ENCODE results near the gene SLC20A1. TPM values are rescaled to one million over a fixed set of nuclear protein-coding genes. Genes with fewer than 3 reads are reported as not detected.
A peak's percentile ranks its signal among the peaks of the same experiment; 100 is the strongest.

SLC20A1 gene
- polyA plus RNA-seq, 3 donors from 2014 or later: 34.4 to 77.5 (median 73.1) TPM

DNA sequence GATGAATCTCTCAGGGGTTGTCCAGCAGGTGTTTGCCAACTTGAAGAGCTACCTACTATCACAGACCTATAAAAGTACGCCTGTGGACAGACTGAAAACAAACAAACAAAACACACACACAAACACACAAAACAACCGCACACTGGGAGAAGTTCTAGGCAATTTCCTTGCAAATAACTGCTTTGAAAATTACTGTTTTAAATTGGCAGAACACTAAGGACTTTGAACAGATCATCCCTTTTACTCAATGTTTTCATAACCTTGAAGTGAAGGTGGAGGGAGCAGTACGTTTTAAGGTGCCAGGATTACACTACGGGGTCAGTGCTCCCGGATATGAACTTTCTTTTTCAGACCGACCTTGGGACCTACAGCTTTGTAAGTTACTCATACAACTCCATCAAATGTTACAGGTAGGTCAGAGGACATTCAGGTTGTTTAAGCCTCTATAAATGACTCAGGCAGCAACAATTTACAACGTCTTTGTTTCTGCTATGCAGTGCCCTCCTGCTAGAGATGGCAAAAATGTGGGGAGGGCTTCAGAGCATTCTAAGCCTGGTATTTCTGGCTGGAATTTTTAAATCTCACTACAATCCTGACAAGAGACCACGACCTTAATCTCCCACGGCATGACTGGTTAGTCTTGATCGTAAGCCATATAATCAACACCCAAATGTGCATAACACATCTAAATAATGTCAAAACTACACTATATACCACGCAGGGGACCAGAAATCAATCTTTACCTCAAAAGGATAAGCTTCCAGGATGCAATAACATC lies 1.4 kb upstream of the SLC20A1 start:
- Mint-ChIP-seq H3K36me3 (peaks cover 22 to 27% (median 26%) of the 10 kb centered on the region in 3 donors), H3K4me3 (peak overlapping the region; percentile 90 to 94 (median 91)), H3K27ac (peak overlapping the region; percentile 76 to 97 (median 96)), H3K27me3 (ENCODE audit: low read depth in 3 of 3) (peaks cover 3 to 18% (median 6%) of the 10 kb centered on the region in 3 donors), H3K4me1 (peaks cover 75 to 81% of the 10 kb centered on the region in 2 donors), H3K9me3 (no peaks in the 10 kb centered on the region)
- DNase-seq: no peak

DNA sequence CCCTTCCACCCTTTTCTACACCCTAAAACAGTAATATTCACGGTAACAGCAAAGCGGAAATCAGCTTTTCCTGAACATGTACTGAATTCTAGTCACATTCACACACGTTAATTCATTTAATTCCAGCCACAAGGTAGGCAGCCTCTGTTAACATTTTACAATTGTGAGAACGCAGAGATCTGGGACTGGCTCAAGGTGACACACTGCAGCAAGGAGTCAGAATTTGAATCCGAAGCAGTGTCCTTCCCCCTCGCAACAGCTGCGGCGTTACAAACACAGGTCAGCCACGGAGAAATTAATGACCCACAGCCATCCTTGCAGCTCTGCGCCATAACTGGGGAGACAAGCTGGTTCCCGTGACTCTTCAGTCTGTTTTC lies 818 bp upstream of the SLC20A1 start:
- H3K9me3 Mint-ChIP-seq: no peaks in the 10 kb centered on the region
- no peak for DNase-seq
- peak overlapping the region; percentile 90 to 94 (median 91) for H3K4me3 Mint-ChIP-seq
- peaks cover 81 to 84% of the 10 kb centered on the region in 2 donors for H3K4me1 Mint-ChIP-seq
- H3K36me3 Mint-ChIP-seq: peaks cover 26 to 32% (median 29%) of the 10 kb centered on the region in 3 donors
- peak overlapping the region; percentile 76 to 97 (median 96) for H3K27ac Mint-ChIP-seq
- peaks cover 3 to 22% (median 6%) of the 10 kb centered on the region in 3 donors for H3K27me3 Mint-ChIP-seq (ENCODE audit: low read depth in 3 of 3)

DNA sequence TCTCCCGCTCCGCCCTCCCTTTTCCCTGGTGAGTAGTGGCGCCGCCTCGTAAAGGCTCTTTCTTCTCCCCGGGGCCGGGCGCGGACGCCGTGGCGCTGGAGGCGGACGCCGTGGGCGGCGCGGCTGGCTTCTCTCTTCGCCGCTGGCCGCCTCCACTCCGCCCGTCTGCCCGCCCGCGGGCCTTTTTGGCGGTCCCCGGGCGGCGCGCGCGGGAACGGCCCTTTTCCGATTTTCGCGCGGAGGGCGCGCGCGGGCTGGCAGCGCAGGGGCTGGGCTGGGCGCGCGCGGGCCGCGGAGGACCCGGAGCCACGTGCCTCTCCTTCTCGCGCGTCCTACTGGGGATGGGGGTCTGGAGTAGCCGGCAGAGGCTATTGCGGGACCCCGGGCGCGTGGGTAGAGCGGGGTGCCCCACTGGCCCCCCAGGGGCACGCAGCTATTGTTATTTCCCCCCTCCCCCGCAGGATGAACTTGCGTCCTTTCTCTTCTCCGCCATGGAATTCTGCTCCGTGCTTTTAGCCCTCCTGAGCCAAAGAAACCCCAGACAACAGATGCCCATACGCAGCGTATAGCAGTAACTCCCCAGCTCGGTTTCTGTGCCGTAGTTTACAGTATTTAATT lies 472 bp downstream of the SLC20A1 start:
- Mint-ChIP-seq H3K27me3 (ENCODE audit: low read depth in 3 of 3) (peaks cover 3 to 22% (median 6%) of the 10 kb centered on the region in 3 donors), H3K9me3 (no peaks in the 10 kb centered on the region), H3K36me3 (peaks cover 28 to 41% (median 36%) of the 10 kb centered on the region in 3 donors), H3K4me1 (peaks cover 79 to 83% of the 10 kb centered on the region in 2 donors), H3K4me3 (peak overlapping the region; percentile 93 to 98 (median 95)), H3K27ac (peak overlapping the region; percentile 76 to 94 (median 87))
- DNase-seq: no peak

DNA sequence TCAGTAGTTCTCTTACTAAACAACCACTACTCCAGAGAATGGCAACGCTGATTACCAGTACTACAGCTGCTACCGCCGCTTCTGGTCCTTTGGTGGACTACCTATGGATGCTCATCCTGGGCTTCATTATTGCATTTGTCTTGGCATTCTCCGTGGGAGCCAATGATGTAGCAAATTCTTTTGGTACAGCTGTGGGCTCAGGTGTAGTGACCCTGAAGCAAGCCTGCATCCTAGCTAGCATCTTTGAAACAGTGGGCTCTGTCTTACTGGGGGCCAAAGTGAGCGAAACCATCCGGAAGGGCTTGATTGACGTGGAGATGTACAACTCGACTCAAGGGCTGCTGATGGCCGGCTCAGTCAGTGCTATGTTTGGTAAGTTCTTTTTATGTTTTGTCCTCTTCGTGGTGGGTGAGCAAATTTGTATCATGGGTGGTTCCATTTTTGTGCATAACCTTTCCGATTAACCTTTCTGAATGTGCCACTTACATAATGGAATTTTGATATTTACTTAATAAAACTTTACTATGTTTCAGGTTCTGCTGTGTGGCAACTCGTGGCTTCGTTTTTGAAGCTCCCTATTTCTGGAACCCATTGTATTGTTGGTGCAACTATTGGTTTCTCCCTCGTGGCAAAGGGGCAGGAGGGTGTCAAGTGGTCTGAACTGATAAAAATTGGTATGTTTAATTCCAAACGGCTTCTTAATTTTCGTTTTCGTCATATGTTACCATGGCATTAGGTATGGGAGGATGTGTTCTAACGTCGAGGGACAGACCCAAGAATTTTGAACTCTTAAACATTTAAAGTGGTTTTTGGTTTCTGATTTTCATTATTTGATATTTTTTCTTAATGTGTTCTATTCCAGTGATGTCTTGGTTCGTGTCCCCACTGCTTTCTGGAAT lies 1.3 kb downstream of the SLC20A1 start:
- peak overlapping the region; percentile 93 to 98 (median 95) for H3K4me3 Mint-ChIP-seq
- H3K27me3 Mint-ChIP-seq (ENCODE audit: low read depth in 3 of 3): peaks cover 3 to 22% (median 6%) of the 10 kb centered on the region in 3 donors
- DNase-seq: no peak
- no peaks in the 10 kb centered on the region for H3K9me3 Mint-ChIP-seq
- peaks cover 79 to 83% of the 10 kb centered on the region in 2 donors for H3K4me1 Mint-ChIP-seq
- H3K27ac Mint-ChIP-seq: peak overlapping the region; percentile 76 to 94 (median 86)
- H3K36me3 Mint-ChIP-seq: peaks cover 31 to 46% (median 44%) of the 10 kb centered on the region in 3 donors

DNA sequence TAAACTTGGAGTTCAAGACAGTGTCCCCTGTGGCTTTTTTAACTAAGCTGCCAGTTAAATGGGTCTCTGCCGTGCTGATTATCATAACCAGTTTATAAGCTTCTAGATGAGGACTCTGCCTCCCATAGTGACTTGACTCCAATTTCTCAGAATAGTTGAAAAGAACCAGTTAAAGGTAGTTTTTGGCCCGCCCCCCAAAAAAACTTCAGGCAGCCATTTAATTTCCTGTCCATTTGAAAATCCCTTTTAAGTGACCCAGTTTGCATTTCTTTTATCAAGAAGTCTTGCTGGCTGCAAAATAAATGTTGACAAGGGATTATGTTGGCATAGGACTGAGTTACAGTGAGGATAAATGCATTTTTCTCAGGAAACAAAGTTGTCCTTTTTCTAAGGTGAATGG lies 2.3 kb downstream of the SLC20A1 start:
- Mint-ChIP-seq H3K27me3 (ENCODE audit: low read depth in 3 of 3) (peaks cover 3 to 22% (median 6%) of the 10 kb centered on the region in 3 donors), H3K27ac (peak overlapping the region; percentile 69 to 94 (median 84)), H3K4me3 (peak overlapping the region; percentile 93 to 98 (median 95)), H3K9me3 (no peaks in the 10 kb centered on the region), H3K36me3 (peaks cover 34 to 51% (median 51%) of the 10 kb centered on the region in 3 donors), H3K4me1 (peaks cover 79 to 84% of the 10 kb centered on the region in 2 donors)
- DNase-seq: no peak

DNA sequence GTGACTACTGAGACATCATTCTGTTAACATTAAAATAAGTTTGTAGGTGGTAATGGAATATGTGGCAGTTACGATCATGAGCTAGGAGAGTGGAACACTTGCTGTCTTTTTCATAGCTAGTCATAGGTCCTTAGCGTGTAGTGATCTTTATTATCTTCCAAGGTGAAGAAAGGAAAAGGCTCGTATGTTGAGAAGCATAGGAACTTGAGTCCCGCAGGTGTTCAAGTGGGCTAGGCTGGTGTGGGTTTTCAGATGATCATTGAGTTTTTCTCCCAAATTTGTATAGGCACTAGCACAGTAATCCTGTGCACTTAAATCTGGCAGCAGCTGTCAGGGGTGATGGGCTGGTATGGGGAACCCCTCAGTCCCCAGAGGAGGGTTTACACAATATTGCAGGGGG lies 10.9 kb downstream of the SLC20A1 start:
- no peak overlapping the region for H3K4me3 Mint-ChIP-seq
- peaks cover 0 to 3% (median 2%) of the 10 kb centered on the region in 3 donors for H3K27me3 Mint-ChIP-seq (ENCODE audit: low read depth in 3 of 3)
- peaks cover 34 to 73% (median 56%) of the 10 kb centered on the region in 3 donors for H3K36me3 Mint-ChIP-seq
- H3K9me3 Mint-ChIP-seq: no peaks in the 10 kb centered on the region
- H3K4me1 Mint-ChIP-seq: peaks cover 71 to 85% of the 10 kb centered on the region in 2 donors
- no peak for DNase-seq
- H3K27ac Mint-ChIP-seq: peak overlapping the region; percentile 49 to 87 (median 66)

DNA sequence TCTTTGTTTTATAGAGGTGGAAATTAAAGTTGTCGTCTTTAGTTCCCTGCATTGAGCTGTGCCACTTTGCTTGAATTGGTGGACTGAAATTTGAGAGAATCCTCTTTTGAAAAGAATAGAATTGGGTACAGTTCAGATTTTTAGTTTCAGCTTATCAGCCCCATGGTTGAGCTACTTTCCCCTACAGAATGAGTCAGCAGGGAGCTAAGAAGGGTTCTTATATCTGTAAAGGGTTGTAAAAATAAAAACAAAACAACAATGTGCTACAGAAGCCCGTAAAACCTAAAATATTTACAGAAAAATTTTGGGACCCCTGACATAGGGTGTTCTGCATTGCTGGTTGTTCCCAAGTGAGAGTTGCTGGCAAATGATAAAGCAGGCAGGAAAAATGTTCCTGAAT lies 12.6 kb downstream of the SLC20A1 start:
- Mint-ChIP-seq H3K9me3 (no peaks in the 10 kb centered on the region), H3K36me3 (peaks cover 22 to 73% (median 51%) of the 10 kb centered on the region in 3 donors), H3K4me3 (no peak overlapping the region), H3K27me3 (ENCODE audit: low read depth in 3 of 3) (peaks cover 0 to 4% (median 2%) of the 10 kb centered on the region in 3 donors), H3K4me1 (peaks cover 71 to 82% of the 10 kb centered on the region in 2 donors), H3K27ac (peak overlapping the region; percentile 40 to 87 (median 75))
- no peak for DNase-seq

DNA sequence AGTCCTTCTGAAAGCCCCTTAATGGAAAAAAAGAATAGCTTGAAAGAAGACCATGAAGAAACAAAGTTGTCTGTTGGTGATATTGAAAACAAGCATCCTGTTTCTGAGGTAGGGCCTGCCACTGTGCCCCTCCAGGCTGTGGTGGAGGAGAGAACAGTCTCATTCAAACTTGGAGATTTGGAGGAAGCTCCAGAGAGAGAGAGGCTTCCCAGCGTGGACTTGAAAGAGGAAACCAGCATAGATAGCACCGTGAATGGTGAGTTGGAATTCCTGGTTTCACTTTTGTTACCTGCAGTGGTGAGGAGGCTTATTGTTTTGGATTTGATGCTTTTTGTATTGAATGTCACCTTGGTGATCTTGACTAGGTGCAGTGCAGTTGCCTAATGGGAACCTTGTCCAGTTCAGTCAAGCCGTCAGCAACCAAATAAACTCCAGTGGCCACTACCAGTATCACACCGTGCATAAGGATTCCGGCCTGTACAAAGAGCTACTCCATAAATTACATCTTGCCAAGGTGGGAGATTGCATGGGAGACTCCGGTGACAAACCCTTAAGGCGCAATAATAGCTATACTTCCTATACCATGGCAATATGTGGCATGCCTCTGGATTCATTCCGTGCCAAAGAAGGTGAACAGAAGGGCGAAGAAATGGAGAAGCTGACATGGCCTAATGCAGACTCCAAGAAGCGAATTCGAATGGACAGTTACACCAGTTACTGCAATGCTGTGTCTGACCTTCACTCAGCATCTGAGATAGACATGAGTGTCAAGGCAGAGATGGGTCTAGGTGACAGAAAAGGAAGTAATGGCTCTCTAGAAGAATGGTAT lies 13.3 kb downstream of the SLC20A1 start:
- H3K4me1 Mint-ChIP-seq: peaks cover 72 to 84% of the 10 kb centered on the region in 2 donors
- H3K4me3 Mint-ChIP-seq: peak overlapping the region in 3 of 5 donors; percentile 6 to 54 (median 47)
- H3K36me3 Mint-ChIP-seq: peaks cover 19 to 74% (median 53%) of the 10 kb centered on the region in 3 donors

DNA sequence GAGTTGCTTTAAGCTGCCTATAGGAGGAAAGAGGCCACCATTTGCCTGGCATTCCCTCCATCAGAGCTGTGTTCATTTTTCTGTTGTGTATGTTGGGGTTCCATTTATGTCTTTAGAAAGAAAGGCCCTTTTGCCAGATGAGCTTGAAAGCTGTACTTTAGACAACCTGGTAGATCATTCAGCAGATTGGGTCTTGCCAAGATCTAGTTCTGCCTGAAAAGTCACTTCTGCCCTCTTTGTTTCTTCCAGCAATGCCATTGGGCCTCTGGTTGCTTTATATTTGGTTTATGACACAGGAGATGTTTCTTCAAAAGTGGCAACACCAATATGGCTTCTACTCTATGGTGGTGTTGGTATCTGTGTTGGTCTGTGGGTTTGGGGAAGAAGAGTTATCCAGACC lies 14.4 kb downstream of the SLC20A1 start:
- Mint-ChIP-seq H3K9me3 (no peaks in the 10 kb centered on the region), H3K27me3 (ENCODE audit: low read depth in 3 of 3) (peaks cover 0 to 4% (median 0%) of the 10 kb centered on the region in 3 donors), H3K4me3 (peak overlapping the region; percentile 15 to 51 (median 21)), H3K27ac (peak overlapping the region; percentile 63 to 88 (median 76)), H3K36me3 (peaks cover 20 to 77% (median 48%) of the 10 kb centered on the region in 3 donors), H3K4me1 (peaks cover 74 to 86% of the 10 kb centered on the region in 2 donors)
- DNase-seq: no peak

More for the DNA sequence above, 13.3 kb downstream of the SLC20A1 start:
- Mint-ChIP-seq H3K9me3 (no peaks in the 10 kb centered on the region), H3K27me3 (ENCODE audit: low read depth in 3 of 3) (peaks cover 0 to 4% (median 2%) of the 10 kb centered on the region in 3 donors), H3K27ac (peak overlapping the region; percentile 49 to 87 (median 75))
- no peak for DNase-seq

DNA sequence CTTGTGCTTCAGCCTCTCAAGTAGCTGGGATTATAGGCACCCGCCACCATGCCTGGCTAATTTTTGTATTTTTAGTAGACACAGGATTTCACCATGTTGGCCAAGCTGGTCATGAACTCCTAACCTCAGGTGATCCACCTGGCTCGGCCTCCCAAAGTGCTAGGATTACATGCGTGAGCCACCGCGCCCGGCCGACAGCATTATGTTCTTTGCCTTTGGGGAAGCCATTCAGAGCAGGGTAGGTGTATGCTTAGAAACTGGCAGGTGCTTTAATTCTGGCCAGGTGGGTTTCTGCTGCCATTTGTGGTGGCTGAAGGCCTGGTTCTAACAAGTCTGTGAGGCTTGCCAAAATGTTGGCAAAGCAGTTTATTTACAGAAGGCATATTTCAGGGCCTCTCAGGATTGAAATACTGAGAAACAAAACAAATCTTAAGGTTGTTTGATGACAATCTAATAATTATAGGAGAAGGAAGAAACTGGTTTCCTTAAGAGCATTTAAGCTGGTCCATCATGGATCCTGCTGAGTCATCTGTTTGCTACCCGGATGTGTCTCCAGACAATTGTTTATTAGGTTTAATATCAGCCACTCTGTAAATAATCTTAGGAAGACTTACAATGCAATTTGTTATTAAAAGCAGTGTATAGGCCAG lies 16.0 kb downstream of the SLC20A1 start:
- H3K9me3 Mint-ChIP-seq: no peaks in the 10 kb centered on the region
- H3K27ac Mint-ChIP-seq: peak overlapping the region; percentile 27 to 88 (median 76)
- H3K36me3 Mint-ChIP-seq: peaks cover 16 to 69% (median 42%) of the 10 kb centered on the region in 3 donors
- H3K4me1 Mint-ChIP-seq: peaks cover 78 to 90% of the 10 kb centered on the region in 2 donors
- no peak for DNase-seq
- no peak overlapping the region for H3K4me3 Mint-ChIP-seq
- H3K27me3 Mint-ChIP-seq (ENCODE audit: low read depth in 3 of 3): peaks cover 0 to 4% (median 2%) of the 10 kb centered on the region in 3 donors

DNA sequence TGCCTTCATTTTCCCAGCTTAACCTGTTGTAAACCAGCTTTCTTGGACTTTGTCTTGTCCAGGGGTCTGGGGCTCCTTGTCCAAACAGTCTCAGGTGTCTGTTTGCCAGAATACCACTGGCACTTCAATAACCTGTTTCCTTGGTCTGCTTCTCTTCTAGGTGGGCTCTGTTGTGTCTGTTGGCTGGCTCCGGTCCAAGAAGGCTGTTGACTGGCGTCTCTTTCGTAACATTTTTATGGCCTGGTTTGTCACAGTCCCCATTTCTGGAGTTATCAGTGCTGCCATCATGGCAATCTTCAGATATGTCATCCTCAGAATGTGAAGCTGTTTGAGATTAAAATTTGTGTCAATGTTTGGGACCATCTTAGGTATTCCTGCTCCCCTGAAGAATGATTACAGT lies 17.0 kb downstream of the SLC20A1 start:
- peaks cover 9 to 59% (median 35%) of the 10 kb centered on the region in 3 donors for H3K36me3 Mint-ChIP-seq
- H3K4me1 Mint-ChIP-seq: peaks cover 73 to 85% of the 10 kb centered on the region in 2 donors
- peaks cover 0 to 4% (median 2%) of the 10 kb centered on the region in 3 donors for H3K27me3 Mint-ChIP-seq (ENCODE audit: low read depth in 3 of 3)
- no peak overlapping the region for H3K4me3 Mint-ChIP-seq
- peak overlapping the region; percentile 50 to 88 (median 82) for H3K27ac Mint-ChIP-seq
- H3K9me3 Mint-ChIP-seq: no peaks in the 10 kb centered on the region
- DNase-seq: no peak

DNA sequence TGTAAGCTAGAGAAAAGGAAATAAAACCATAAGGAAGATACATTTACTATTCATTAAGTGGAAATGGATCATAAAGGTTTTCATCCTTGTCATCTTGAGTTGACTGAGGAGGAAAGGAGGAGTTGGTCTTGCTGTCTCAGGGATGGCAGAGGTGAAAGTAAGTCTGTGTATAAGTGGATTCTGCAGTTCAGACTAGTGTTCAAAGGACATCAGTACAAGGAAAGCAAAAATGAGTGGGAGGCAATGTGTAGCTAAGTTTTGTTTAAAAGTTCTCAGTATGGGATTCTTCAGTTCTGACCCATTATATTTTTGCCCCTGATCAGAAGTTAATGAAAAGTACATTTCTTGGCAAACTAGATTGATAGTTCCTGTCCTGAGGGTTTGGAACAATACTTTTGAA lies 18.9 kb downstream of the SLC20A1 start:
- Mint-ChIP-seq H3K4me3 (no peak overlapping the region), H3K36me3 (peaks cover 12 to 43% (median 28%) of the 10 kb centered on the region in 3 donors), H3K4me1 (peaks cover 54 to 65% of the 10 kb centered on the region in 2 donors), H3K27ac (peak overlapping the region; percentile 32 to 87 (median 84)), H3K27me3 (ENCODE audit: low read depth in 3 of 3) (peaks cover 0 to 4% (median 2%) of the 10 kb centered on the region in 3 donors), H3K9me3 (no peaks in the 10 kb centered on the region)
- DNase-seq: no peak

All from immature natural killer cell (primary cell).